HEK293 (cell line): ENCODE data around the gene MLLT3.
A peak's percentile ranks its signal among the peaks of the same experiment; 100 is the strongest.

Experiments
- CTCF ChIA-PET: fragments of 350-600 bp; formaldehyde crosslinking; extraction: SDS; loops from one replicate; lab custom pipeline; 2021; ENCODE audit warnings: antibody characterized with exemption; lab: Yijun Ruan, JAX
- POLR2A ChIA-PET: fragments of 300-600 bp; formaldehyde crosslinking; extraction: SDS; loops from one replicate; lab custom pipeline; 2020; ENCODE audit warnings: antibody characterized with exemption, inconsistent platforms; lab: Yijun Ruan, JAX
- H3K27ac ChIP-seq: fragments of 200-500 bp; sonication (Bioruptor generic); 2 replicates; pipeline ENCODE4 v1.5.1; 2014; ENCODE audit warnings: low read depth, low read length, control low read depth, inconsistent platforms; ENCODE audit errors: extremely low read depth
- H3K36me3 ChIP-seq, 2 experiments: fragments of 200-500 bp in 1 of 2; sonication (Bioruptor generic) in 1 of 2; 1 replicate in 1 of 2; 2 replicates in 1 of 2; pipeline ENCODE4 v1.5.1; 2014 to 2017; ENCODE audit warnings: inconsistent platforms in 2 of 2, low read length in 2 of 2; ENCODE audit not compliant: control insufficient read depth in 2 of 2, insufficient read depth in 1 of 2
- H3K4me1 ChIP-seq: fragments of 200-500 bp; sonication (Bioruptor generic); 2 replicates; pipeline ENCODE4 v1.5.1; 2014; ENCODE audit warnings: mild to moderate bottlenecking, low read length, inconsistent platforms; ENCODE audit not compliant: control insufficient read depth, insufficient read depth
- H3K4me3 ChIP-seq: 2 replicates; pipeline ENCODE4 v1.5.1; 2011; ENCODE audit warnings: low read depth, mild to moderate bottlenecking, control low read depth, low read length, moderate library complexity
- H3K9me3 ChIP-seq: fragments of 200-500 bp; sonication (Bioruptor generic); 2 replicates; pipeline ENCODE4 v1.5.1; 2014; ENCODE audit warnings: low read depth, low read length, inconsistent platforms; ENCODE audit not compliant: control insufficient read depth, insufficient read depth
- BCL11B ChIP-seq: fragments of 450-650 bp; formaldehyde crosslinking; IDR thresholded peaks from 2 replicates; pipeline ENCODE4 v1.5.1; 2016; ENCODE audit warnings: low read depth, missing biosample characterization, missing genetic modification characterization
- MYNN ChIP-seq: fragments of 450-650 bp; formaldehyde crosslinking; IDR thresholded peaks from 2 replicates; pipeline ENCODE4 v1.5.1; 2016; ENCODE audit warnings: missing biosample characterization, missing genetic modification characterization, borderline replicate concordance
- PRDM1 ChIP-seq: fragments of 450-650 bp; formaldehyde crosslinking; IDR thresholded peaks from 2 replicates; pipeline ENCODE4; 2016; ENCODE audit warnings: missing biosample characterization, missing genetic modification characterization
- YY1 ChIP-seq: fragments of 450-650 bp; formaldehyde crosslinking; IDR thresholded peaks from 2 replicates; pipeline ENCODE4 v1.5.1; 2018; ENCODE audit warnings: missing biosample characterization, missing genetic modification characterization
- ZBTB20 ChIP-seq: fragments of 450-650 bp; formaldehyde crosslinking; IDR thresholded peaks from 2 replicates; pipeline ENCODE4 v1.5.1; 2016; ENCODE audit warnings: missing biosample characterization, missing genetic modification characterization
- ZFHX2 ChIP-seq: fragments of 450-650 bp; formaldehyde crosslinking; conservative IDR thresholded peaks from 2 replicates; pipeline ENCODE4 v1.5.1; 2016; ENCODE audit warnings: missing biosample characterization, missing genetic modification characterization
- ZNF132 ChIP-seq: fragments of 450-650 bp; formaldehyde crosslinking; IDR thresholded peaks from 2 replicates; pipeline ENCODE4 v1.5.1; 2017; ENCODE audit warnings: missing biosample characterization, missing genetic modification characterization, borderline replicate concordance
- ZNF155 ChIP-seq: fragments of 450-650 bp; formaldehyde crosslinking; IDR thresholded peaks from 2 replicates; pipeline ENCODE4 v1.5.1; 2016; ENCODE audit warnings: missing biosample characterization, missing genetic modification characterization
- ZNF184 ChIP-seq: fragments of 450-650 bp; IDR thresholded peaks from 2 replicates; pipeline ENCODE4 v1.5.1; 2018; ENCODE audit warnings: missing biosample characterization, mild to moderate bottlenecking, missing genetic modification characterization
- ZNF37A ChIP-seq: fragments of 450-650 bp; IDR thresholded peaks from 2 replicates; pipeline ENCODE4 v1.5.1; 2018; ENCODE audit warnings: missing biosample characterization, missing genetic modification characterization
- ZNF558 ChIP-seq: fragments of 450-650 bp; formaldehyde crosslinking; IDR thresholded peaks from 2 replicates; pipeline ENCODE4 v1.5.1; 2016; ENCODE audit warnings: missing biosample characterization, missing genetic modification characterization
- ZNF560 ChIP-seq: fragments of 450-650 bp; formaldehyde crosslinking; IDR thresholded peaks from 2 replicates; pipeline ENCODE4 v1.5.1; 2017; ENCODE audit warnings: missing biosample characterization, missing genetic modification characterization, borderline replicate concordance
- ZNF561 ChIP-seq: fragments of 450-650 bp; IDR thresholded peaks from 2 replicates; pipeline ENCODE4 v1.5.1; 2018; ENCODE audit warnings: missing biosample characterization, missing genetic modification characterization, borderline replicate concordance
- ZNF660 ChIP-seq: fragments of 450-650 bp; IDR thresholded peaks from 2 replicates; pipeline ENCODE4 v1.5.1; 2018; ENCODE audit warnings: missing biosample characterization, mild to moderate bottlenecking, missing genetic modification characterization
- ZNF777 ChIP-seq: fragments of 450-650 bp; formaldehyde crosslinking; IDR thresholded peaks from 2 replicates; pipeline ENCODE4 v1.5.1; 2017; ENCODE audit warnings: missing biosample characterization, missing genetic modification characterization, borderline replicate concordance
- ZNF837 ChIP-seq: fragments of 450-650 bp; formaldehyde crosslinking; IDR thresholded peaks from 2 replicates; pipeline ENCODE4 v1.5.1; 2016; ENCODE audit warnings: missing biosample characterization, missing genetic modification characterization
- TF ChIP-seq, protein P1 (sequence below): fragments of 450-650 bp; formaldehyde crosslinking; IDR thresholded peaks from 2 replicates; pipeline ENCODE4 v1.5.1; 2016; ENCODE audit warnings: missing biosample characterization, missing genetic modification characterization
- TF ChIP-seq, protein P2 (sequence below): fragments of 450-650 bp; formaldehyde crosslinking; IDR thresholded peaks from 2 replicates; pipeline ENCODE4 v1.5.1; 2016; ENCODE audit warnings: missing biosample characterization, missing genetic modification characterization, low read depth
- TF ChIP-seq, protein P3 (sequence below): fragments of 450-650 bp; IDR thresholded peaks from 2 replicates; pipeline ENCODE4 v1.5.1; 2018; ENCODE audit warnings: missing biosample characterization, mild to moderate bottlenecking, missing genetic modification characterization
- TF ChIP-seq, protein P4 (sequence below): fragments of 450-650 bp; formaldehyde crosslinking; IDR thresholded peaks from 2 replicates; pipeline ENCODE4 v1.5.1; 2016; ENCODE audit warnings: missing biosample characterization, missing genetic modification characterization
- TF ChIP-seq, protein P5 (sequence below): fragments of 450-650 bp; formaldehyde crosslinking; IDR thresholded peaks from 2 replicates; pipeline ENCODE4 v1.5.1; 2016; ENCODE audit warnings: missing biosample characterization, missing genetic modification characterization, low read depth

Gene MLLT3

DNA sequence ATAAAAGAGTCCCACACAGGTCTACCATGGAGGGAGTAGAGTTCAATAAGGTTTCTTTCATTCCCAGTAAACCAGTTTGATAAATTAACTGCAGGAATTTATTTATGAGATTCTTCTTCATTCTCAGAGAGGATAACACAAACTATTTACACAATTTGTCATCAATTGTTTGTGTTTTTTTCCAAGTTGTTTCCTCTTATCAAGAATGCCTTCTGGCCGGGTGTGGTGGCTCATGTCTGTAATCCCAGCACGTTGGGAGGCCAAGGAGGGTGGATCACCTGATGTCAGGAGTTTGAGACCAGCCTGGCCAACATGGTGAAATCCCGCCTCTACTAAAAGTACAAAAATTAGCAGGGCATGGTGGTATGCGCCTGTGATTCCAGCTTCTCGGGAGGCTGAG is 216.7 kb downstream of the MLLT3 start (continued):
- TF ChIP-seq ZNF132 (tag by site-specific recombination), result no peak
- TF ChIP-seq PRDM1 (tag by site-specific recombination), result no peak
- TF ChIP-seq ZNF777 (tag by site-specific recombination), result no peak
- no peak for TF ChIP-seq ZNF660
- TF ChIP-seq ZNF560 (tag by site-specific recombination), result no peak
- TF ChIP-seq ZNF837 (tag by site-specific recombination), result no peak
- TF ChIP-seq, protein P1, sequence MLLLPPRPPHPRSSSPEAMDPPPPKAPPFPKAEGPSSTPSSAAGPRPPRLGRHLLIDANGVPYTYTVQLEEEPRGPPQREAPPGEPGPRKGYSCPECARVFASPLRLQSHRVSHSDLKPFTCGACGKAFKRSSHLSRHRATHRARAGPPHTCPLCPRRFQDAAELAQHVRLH (tag by site-specific recombination), result no peak

DNA sequence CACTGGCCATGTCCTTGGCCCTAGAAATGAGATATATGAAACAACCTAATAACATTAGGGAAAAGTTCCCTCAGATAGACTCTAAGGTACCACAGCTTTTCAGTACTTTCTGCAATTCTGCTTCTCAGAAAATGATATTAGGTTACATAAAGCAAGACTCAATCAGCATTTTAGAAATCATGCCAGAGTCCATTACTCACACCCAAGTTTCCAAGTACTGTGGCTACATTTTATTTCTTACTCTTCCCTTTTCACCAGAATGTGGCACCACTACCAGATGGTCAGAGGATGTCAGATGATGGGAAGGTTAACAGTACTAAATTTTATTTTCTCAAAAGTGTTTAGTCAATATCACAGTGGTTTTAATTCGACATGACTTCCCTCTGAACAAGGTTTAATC is 217.2 kb downstream of the MLLT3 start:
- no peak for TF ChIP-seq ZFHX2 (tag by site-specific recombination)
- TF ChIP-seq, protein P2, sequence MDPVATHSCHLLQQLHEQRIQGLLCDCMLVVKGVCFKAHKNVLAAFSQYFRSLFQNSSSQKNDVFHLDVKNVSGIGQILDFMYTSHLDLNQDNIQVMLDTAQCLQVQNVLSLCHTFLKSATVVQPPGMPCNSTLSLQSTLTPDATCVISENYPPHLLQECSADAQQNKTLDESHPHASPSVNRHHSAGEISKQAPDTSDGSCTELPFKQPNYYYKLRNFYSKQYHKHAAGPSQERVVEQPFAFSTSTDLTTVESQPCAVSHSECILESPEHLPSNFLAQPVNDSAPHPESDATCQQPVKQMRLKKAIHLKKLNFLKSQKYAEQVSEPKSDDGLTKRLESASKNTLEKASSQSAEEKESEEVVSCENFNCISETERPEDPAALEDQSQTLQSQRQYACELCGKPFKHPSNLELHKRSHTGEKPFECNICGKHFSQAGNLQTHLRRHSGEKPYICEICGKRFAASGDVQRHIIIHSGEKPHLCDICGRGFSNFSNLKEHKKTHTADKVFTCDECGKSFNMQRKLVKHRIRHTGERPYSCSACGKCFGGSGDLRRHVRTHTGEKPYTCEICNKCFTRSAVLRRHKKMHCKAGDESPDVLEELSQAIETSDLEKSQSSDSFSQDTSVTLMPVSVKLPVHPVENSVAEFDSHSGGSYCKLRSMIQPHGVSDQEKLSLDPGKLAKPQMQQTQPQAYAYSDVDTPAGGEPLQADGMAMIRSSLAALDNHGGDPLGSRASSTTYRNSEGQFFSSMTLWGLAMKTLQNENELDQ, result no peak
- no peak for TF ChIP-seq ZNF558 (tag by site-specific recombination)
- TF ChIP-seq, protein P3, sequence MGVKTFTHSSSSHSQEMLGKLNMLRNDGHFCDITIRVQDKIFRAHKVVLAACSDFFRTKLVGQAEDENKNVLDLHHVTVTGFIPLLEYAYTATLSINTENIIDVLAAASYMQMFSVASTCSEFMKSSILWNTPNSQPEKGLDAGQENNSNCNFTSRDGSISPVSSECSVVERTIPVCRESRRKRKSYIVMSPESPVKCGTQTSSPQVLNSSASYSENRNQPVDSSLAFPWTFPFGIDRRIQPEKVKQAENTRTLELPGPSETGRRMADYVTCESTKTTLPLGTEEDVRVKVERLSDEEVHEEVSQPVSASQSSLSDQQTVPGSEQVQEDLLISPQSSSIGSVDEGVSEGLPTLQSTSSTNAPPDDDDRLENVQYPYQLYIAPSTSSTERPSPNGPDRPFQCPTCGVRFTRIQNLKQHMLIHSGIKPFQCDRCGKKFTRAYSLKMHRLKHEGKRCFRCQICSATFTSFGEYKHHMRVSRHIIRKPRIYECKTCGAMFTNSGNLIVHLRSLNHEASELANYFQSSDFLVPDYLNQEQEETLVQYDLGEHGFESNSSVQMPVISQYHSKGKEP (tag by site-specific recombination), result no peak
- no peak for TF ChIP-seq ZNF561
- TF ChIP-seq, protein P4, sequence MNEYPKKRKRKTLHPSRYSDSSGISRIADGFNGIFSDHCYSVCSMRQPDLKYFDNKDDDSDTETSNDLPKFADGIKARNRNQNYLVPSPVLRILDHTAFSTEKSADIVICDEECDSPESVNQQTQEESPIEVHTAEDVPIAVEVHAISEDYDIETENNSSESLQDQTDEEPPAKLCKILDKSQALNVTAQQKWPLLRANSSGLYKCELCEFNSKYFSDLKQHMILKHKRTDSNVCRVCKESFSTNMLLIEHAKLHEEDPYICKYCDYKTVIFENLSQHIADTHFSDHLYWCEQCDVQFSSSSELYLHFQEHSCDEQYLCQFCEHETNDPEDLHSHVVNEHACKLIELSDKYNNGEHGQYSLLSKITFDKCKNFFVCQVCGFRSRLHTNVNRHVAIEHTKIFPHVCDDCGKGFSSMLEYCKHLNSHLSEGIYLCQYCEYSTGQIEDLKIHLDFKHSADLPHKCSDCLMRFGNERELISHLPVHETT (tag by site-specific recombination), result no peak
- TF ChIP-seq ZNF37A (tag by site-specific recombination), result no peak
- no peak for TF ChIP-seq ZNF560 (tag by site-specific recombination)
- no peak for TF ChIP-seq MYNN
- no peak for TF ChIP-seq YY1
- no peak for TF ChIP-seq ZNF155 (tag by site-specific recombination)
- no peak for TF ChIP-seq ZBTB20 (tag by site-specific recombination)
- TF ChIP-seq BCL11B (tag by site-specific recombination), result no peak
- no peaks in the 10 kb centered on the region for H3K36me3 ChIP-seq
- H3K4me1 ChIP-seq, result peaks cover 3% of the 10 kb centered on the region
- no peak overlapping the region for H3K4me3 ChIP-seq
- ChIA-PET CTCF (interaction anchor here (0.6 kb wide), 2 partner anchors 109 to 204 kb away, joined by 4 to 7 read pairs; no protein-coding TSS in a partner anchor), POLR2A (no interaction called here)
- no peak overlapping the region for H3K27ac ChIP-seq
- H3K9me3 ChIP-seq, result no peaks in the 10 kb centered on the region

DNA sequence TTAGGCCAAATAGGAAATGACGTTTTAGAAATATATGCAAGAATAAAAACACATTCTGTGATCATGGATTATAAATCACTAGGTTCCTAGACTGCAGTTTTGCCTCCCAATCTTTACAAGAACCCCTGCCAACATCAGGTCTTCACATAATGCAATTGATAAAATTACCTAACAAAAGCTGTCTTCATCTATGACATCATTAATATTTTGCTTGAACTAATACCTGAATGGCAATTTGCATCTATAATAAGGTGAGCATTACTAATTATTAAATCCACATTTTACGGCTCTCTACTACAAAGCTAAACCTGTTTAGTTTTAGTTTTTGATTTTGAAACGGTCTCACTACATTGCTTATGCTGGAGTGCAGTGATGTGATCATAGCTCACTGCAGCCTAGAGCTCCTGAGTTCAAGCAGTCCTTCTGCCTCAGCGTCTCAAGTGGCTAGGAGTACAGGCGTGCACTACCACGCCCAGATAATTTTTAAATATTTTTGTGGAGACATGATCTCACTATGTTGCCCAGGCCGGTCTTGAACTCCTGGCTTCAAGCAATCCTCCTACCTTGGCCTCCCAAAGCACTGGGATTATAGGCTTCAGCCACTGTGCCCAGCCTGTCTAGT is 218.0 kb downstream of the MLLT3 start:
- POLR2A ChIA-PET, result no interaction called here
- no peak overlapping the region for H3K4me3 ChIP-seq

More for the DNA sequence above, 218.0 kb downstream of the MLLT3 start:
- no peaks in the 10 kb centered on the region for H3K36me3 ChIP-seq
- H3K4me1 ChIP-seq, result peaks cover 11% of the 10 kb centered on the region
- no peak for TF ChIP-seq ZNF184 (tag by site-specific recombination)
- no peak for TF ChIP-seq ZNF777 (tag by site-specific recombination)
- TF ChIP-seq, protein P5, sequence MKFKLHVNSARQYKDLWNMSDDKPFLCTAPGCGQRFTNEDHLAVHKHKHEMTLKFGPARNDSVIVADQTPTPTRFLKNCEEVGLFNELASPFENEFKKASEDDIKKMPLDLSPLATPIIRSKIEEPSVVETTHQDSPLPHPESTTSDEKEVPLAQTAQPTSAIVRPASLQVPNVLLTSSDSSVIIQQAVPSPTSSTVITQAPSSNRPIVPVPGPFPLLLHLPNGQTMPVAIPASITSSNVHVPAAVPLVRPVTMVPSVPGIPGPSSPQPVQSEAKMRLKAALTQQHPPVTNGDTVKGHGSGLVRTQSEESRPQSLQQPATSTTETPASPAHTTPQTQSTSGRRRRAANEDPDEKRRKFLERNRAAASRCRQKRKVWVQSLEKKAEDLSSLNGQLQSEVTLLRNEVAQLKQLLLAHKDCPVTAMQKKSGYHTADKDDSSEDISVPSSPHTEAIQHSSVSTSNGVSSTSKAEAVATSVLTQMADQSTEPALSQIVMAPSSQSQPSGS (tag by site-specific recombination), result peak; percentile 71
- TF ChIP-seq, all 188 proteins: peak for 1
- Histone ChIP-seq H3K9me3 (no peaks in the 10 kb centered on the region), H3K27ac (no peak overlapping the region)
- CTCF ChIA-PET, result no interaction called here
